K562 (cell line): Measurements from ENCODE around the gene CDK5R1. TPM values are rescaled to one million over a fixed set of nuclear protein-coding genes. Genes with fewer than 3 reads are reported as not detected.

ENCODE experiments used
- BCOR ChIP-seq: fragments of 450-650 bp; IDR thresholded peaks from 2 replicates; pipeline ENCODE4 v1.6.1; 2016
- CBFA2T3 ChIP-seq: fragments of 450-650 bp; IDR thresholded peaks from 2 replicates; pipeline ENCODE4 v1.6.1; 2017
- CEBPB ChIP-seq: fragments of 450-650 bp; IDR thresholded peaks from 2 replicates; pipeline ENCODE4 v1.6.1; 2016; ENCODE audit warnings: missing genetic modification characterization, missing compliant biosample characterization
- ETV6 ChIP-seq, 3 experiments: fragments of 150-350 bp in 1 of 3; sonication (generic) in 1 of 3; formaldehyde crosslinking in 1 of 3; IDR thresholded peaks; 2 replicates each; pipeline versions ENCODE4 v1.6.1 to v1.8.0; 2014 to 2022; ENCODE audit warnings: borderline replicate concordance in 2 of 3, low read depth in 2 of 3, antibody characterized with exemption in 1 of 3, low read length in 1 of 3, mild to moderate bottlenecking in 1 of 3, missing genetic modification reagents in 1 of 3
- FOXJ2 ChIP-seq: fragments of 200-800 bp; sonication (Bioruptor generic); IDR thresholded peaks from 2 replicates; pipeline ENCODE4 v1.6.1; 2016; ENCODE audit warnings: missing genetic modification characterization, missing compliant biosample characterization
- MBD2 ChIP-seq: sonication (generic); IDR thresholded peaks from 2 replicates; pipeline ENCODE4 v1.6.1; 2016; ENCODE audit warnings: low read depth, borderline replicate concordance
- PHB ChIP-seq: fragments of 250-450 bp; sonication (Bioruptor Pico); IDR thresholded peaks from 2 replicates; pipeline ENCODE4 v1.5.0; 2021
- POLR2B ChIP-seq: fragments of 450-650 bp; IDR thresholded peaks from 2 replicates; pipeline ENCODE4 v1.6.1; 2018; ENCODE audit warnings: low read depth; ENCODE audit not compliant: partially characterized antibody
- POLR2G ChIP-seq: fragments of 200-400 bp; formaldehyde crosslinking; IDR thresholded peaks from 2 replicates; pipeline ENCODE4 v1.6.1; 2017; ENCODE audit warnings: low read depth, mild to moderate bottlenecking, antibody characterized with exemption, low read length, moderate library complexity
- STAT5B ChIP-seq: fragments of 250-450 bp; sonication (Bioruptor Pico); IDR thresholded peaks from 2 replicates; pipeline ENCODE4 v1.8.0; 2021; ENCODE audit warnings: mild to moderate bottlenecking, inconsistent platforms
- TCF7L2 ChIP-seq: fragments of 150-350 bp; IDR thresholded peaks from 2 replicates; pipeline ENCODE4 v1.6.1; 2016; ENCODE audit warnings: low read depth, mild to moderate bottlenecking, low read length, moderate library complexity
- ZNF311 ChIP-seq: fragments of 250-450 bp; sonication (Bioruptor Pico); IDR thresholded peaks from 2 replicates; pipeline ENCODE4 v1.4.0; 2020; ENCODE audit warnings: mild to moderate bottlenecking, moderate library complexity
- ZNF583 ChIP-seq: fragments of 250-450 bp; sonication (Bioruptor Pico); IDR thresholded peaks from 2 replicates; pipeline ENCODE4 v1.4.0; 2020
- ZNF695 ChIP-seq: fragments of 450-650 bp; formaldehyde crosslinking; IDR thresholded peaks from 2 replicates; pipeline ENCODE4 v1.4.0; 2020; ENCODE audit warnings: mild to moderate bottlenecking, moderate library complexity
- ZSCAN32 ChIP-seq: fragments of 450-650 bp; formaldehyde crosslinking; IDR thresholded peaks from 2 replicates; pipeline ENCODE4 v1.4.0; 2020; ENCODE audit warnings: mild to moderate bottlenecking, moderate library complexity
- polyA plus RNA-seq, 8 experiments: library from polyadenylated mRNA; depleted of rRNA in 4 of 8; stranded (reverse) in 5 of 8; unstranded in 3 of 8; fragments of >200 nt; fragmentation: Nextera tagmentation in 2 of 8; fragmentation: Illumina TruSeq in 1 of 8; extraction: Ambion mirVana in 2 of 8; extraction: Trizol in 1 of 8; gene quantifications; 2 replicates each; pipeline versions ENCODE4 v1.2.1 to v1.2.3, GENCODE V29; 2011 to 2014; ENCODE audit warnings: inconsistent platforms in 1 of 8, missing spikeins in 1 of 8
- total RNA-seq, 7 experiments: library from RNA; depleted of rRNA in 6 of 7; stranded (reverse); fragments of >200 nt in 6 of 7; fragmentation: Illumina TruSeq in 2 of 7; extraction: Trizol in 2 of 7; gene quantifications; 2 replicates each; pipeline versions ENCODE4 v1.2.1 to v1.2.3, GENCODE V29; 2011 to 2021; ENCODE audit warnings: low replicate concordance in 1 of 7
- TF ChIP-seq, protein P1 (sequence below): fragments of 450-650 bp; IDR thresholded peaks from 2 replicates; pipeline ENCODE4 v1.7.1; 2018; ENCODE audit warnings: mild to moderate bottlenecking, low read depth; ENCODE audit not compliant: partially characterized antibody
- TF ChIP-seq, protein P2 (sequence below), 2 experiments: fragments of 450-650 bp in 1 of 2; IDR thresholded peaks; 2 replicates each; pipeline ENCODE4 v1.6.1; 2011 to 2017; ENCODE audit warnings: low read depth in 2 of 2, antibody characterized with exemption in 1 of 2, borderline replicate concordance in 1 of 2, low read length in 1 of 2, mild to moderate bottlenecking in 1 of 2, mixed read lengths in 1 of 2; ENCODE audit not compliant: control insufficient read depth in 1 of 2
- TF ChIP-seq, protein P3 (sequence below): fragments of 250-450 bp; sonication (Bioruptor Pico); IDR thresholded peaks from 2 replicates; pipeline ENCODE4 v1.8.0; 2021; ENCODE audit warnings: borderline replicate concordance, mild to moderate bottlenecking, moderate library complexity; ENCODE audit not compliant: poor library complexity, severe bottlenecking
- TF ChIP-seq, protein P4 (sequence below): sonication (generic); formaldehyde crosslinking; IDR thresholded peaks from 2 replicates; pipeline ENCODE4 v1.8.1; 2023; ENCODE audit warnings: mild to moderate bottlenecking, missing genetic modification reagents, moderate library complexity
- TF ChIP-seq, protein P5 (sequence below): fragments of 450-650 bp; IDR thresholded peaks from 2 replicates; pipeline ENCODE4 v1.6.1; 2016

CDK5R1 gene
- total and polyA plus RNA-seq, 9 of the 15 experiments (the other 6 are each of a cell fraction or from before 2014, with no cell fraction given), result 0.10 to 4.8 (median 2.3) TPM

DNA sequence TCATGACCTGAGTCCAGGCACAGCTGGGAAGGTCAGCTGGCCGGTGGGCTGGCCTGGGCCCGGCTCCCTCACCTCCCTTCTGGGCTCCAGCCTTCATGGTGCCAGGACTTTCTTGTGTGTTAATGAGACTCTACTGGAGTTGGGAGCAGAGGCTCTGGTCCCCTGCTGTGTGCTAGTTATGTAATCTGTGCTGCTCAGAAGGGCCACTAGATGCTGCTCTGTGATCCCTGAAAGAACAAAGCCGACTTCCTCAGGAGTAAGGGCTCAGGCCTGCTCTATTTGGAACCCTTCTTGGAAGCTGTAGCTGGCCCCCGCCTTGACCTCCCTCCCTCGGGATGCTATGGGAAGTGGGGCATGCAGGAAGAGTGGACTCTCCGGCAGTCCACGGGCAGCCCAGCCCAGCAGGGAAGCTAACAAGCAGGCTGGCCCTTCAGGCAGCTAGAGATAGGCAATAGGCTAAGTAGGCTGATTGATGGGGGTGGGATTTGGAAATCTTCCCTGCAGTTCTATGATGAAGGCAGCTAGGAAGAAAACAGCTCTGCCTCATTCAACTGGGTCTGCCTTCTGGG lies 3.3 kb upstream of the CDK5R1 start (continued):
- TF ChIP-seq, protein P1, sequence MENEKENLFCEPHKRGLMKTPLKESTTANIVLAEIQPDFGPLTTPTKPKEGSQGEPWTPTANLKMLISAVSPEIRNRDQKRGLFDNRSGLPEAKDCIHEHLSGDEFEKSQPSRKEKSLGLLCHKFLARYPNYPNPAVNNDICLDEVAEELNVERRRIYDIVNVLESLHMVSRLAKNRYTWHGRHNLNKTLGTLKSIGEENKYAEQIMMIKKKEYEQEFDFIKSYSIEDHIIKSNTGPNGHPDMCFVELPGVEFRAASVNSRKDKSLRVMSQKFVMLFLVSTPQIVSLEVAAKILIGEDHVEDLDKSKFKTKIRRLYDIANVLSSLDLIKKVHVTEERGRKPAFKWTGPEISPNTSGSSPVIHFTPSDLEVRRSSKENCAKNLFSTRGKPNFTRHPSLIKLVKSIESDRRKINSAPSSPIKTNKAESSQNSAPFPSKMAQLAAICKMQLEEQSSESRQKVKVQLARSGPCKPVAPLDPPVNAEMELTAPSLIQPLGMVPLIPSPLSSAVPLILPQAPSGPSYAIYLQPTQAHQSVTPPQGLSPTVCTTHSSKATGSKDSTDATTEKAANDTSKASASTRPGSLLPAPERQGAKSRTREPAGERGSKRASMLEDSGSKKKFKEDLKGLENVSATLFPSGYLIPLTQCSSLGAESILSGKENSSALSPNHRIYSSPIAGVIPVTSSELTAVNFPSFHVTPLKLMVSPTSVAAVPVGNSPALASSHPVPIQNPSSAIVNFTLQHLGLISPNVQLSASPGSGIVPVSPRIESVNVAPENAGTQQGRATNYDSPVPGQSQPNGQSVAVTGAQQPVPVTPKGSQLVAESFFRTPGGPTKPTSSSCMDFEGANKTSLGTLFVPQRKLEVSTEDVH, result no peak
- no peak for TF ChIP-seq PHB (CRISPR knock-in tag)
- TF ChIP-seq CBFA2T3, result no peak
- TF ChIP-seq, protein P2, sequence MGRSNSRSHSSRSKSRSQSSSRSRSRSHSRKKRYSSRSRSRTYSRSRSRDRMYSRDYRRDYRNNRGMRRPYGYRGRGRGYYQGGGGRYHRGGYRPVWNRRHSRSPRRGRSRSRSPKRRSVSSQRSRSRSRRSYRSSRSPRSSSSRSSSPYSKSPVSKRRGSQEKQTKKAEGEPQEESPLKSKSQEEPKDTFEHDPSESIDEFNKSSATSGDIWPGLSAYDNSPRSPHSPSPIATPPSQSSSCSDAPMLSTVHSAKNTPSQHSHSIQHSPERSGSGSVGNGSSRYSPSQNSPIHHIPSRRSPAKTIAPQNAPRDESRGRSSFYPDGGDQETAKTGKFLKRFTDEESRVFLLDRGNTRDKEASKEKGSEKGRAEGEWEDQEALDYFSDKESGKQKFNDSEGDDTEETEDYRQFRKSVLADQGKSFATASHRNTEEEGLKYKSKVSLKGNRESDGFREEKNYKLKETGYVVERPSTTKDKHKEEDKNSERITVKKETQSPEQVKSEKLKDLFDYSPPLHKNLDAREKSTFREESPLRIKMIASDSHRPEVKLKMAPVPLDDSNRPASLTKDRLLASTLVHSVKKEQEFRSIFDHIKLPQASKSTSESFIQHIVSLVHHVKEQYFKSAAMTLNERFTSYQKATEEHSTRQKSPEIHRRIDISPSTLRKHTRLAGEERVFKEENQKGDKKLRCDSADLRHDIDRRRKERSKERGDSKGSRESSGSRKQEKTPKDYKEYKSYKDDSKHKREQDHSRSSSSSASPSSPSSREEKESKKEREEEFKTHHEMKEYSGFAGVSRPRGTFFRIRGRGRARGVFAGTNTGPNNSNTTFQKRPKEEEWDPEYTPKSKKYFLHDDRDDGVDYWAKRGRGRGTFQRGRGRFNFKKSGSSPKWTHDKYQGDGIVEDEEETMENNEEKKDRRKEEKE (IDR thresholded peaks at IDR 0.05; ENCODE audit: borderline replicate concordance in 1 of 2, control insufficient read depth in 1 of 2, low read depth in 2 of 2, low read length in 1 of 2), result 0 out of 4 replicates have a peak, but pooled peaks of 1 of the 2 experiments have one; percentile 12
- TF ChIP-seq BCOR, result no peak
- TF ChIP-seq, protein P3, sequence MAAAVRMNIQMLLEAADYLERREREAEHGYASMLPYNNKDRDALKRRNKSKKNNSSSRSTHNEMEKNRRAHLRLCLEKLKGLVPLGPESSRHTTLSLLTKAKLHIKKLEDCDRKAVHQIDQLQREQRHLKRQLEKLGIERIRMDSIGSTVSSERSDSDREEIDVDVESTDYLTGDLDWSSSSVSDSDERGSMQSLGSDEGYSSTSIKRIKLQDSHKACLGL (CRISPR knock-in tag), result no peak
- TF ChIP-seq MBD2, result peak; percentile 14; the same call in 1 of the 2 replicates
- TF ChIP-seq STAT5B, result no peak
- TF ChIP-seq ETV6 (IDR thresholded peaks at IDR 0.05; ENCODE audit: borderline replicate concordance in 1 of 2, low read depth in 2 of 2, low read length in 1 of 2), result no peak
- TF ChIP-seq ETV6 (CRISPR knock-in tag; IDR thresholded peaks at IDR 0.05; ENCODE audit: borderline replicate concordance), result no peak
- no peak for TF ChIP-seq ZNF583
- TF ChIP-seq TCF7L2, result no peak
- TF ChIP-seq POLR2G, result 0 out of 2 replicates have a peak, but pooled peaks have one; percentile 26
- no peak for TF ChIP-seq ZSCAN32
- TF ChIP-seq, protein P4, sequence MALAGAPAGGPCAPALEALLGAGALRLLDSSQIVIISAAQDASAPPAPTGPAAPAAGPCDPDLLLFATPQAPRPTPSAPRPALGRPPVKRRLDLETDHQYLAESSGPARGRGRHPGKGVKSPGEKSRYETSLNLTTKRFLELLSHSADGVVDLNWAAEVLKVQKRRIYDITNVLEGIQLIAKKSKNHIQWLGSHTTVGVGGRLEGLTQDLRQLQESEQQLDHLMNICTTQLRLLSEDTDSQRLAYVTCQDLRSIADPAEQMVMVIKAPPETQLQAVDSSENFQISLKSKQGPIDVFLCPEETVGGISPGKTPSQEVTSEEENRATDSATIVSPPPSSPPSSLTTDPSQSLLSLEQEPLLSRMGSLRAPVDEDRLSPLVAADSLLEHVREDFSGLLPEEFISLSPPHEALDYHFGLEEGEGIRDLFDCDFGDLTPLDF (CRISPR knock-in tag), result no peak
- no peak for TF ChIP-seq ZNF311 (CRISPR knock-in tag)
- peak; percentile 46 for TF ChIP-seq POLR2B
- no peak for TF ChIP-seq FOXJ2
- peak; percentile 71 for TF ChIP-seq CEBPB (tag)
- no peak for TF ChIP-seq ZNF695 (CRISPR knock-in tag)
- TF ChIP-seq, protein P5, sequence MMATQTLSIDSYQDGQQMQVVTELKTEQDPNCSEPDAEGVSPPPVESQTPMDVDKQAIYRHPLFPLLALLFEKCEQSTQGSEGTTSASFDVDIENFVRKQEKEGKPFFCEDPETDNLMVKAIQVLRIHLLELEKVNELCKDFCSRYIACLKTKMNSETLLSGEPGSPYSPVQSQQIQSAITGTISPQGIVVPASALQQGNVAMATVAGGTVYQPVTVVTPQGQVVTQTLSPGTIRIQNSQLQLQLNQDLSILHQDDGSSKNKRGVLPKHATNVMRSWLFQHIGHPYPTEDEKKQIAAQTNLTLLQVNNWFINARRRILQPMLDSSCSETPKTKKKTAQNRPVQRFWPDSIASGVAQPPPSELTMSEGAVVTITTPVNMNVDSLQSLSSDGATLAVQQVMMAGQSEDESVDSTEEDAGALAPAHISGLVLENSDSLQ, result peak; percentile 43; the same call in 1 of the 2 replicates
